Raji (cell line): ENCODE measurements around the gene GPR143.

Experiments
- POLR2A ChIP-seq: IDR thresholded peaks from 2 replicates; pipeline ENCODE4 v1.6.1; 2011; ENCODE audit warnings: low read depth, low read length, control low read depth; ENCODE audit not compliant: insufficient read depth

GPR143 gene

GRCh38 chrX:9765737-9766097 is at the start of gene GPR143:
TSS of gene GPR143 (minus strand) at chrX:9765847. CDS start at chrX:9765817, 30 bp downstream.
- TF ChIP-seq POLR2A, result no peak

- no peak for TF ChIP-seq POLR2A
Measured at GRCh38 chrX:9807355-9808182, 41.9 kb upstream of the GPR143 start.

- no peak for TF ChIP-seq POLR2A
Measured at GRCh38 chrX:9805956-9806355, 40.3 kb upstream of the GPR143 start.

- TF ChIP-seq POLR2A, result no peak
Measured at GRCh38 chrX:9804444-9804843, 38.8 kb upstream of the GPR143 start.

GRCh38 chrX:9802737-9803136 is 37.1 kb upstream of the GPR143 start:
- no peak for TF ChIP-seq POLR2A

GRCh38 chrX:9797384-9798360 is 32.0 kb upstream of the GPR143 start:
- no peak for TF ChIP-seq POLR2A

- TF ChIP-seq POLR2A, result no peak
Measured at GRCh38 chrX:9794495-9794894, 28.8 kb upstream of the GPR143 start.

GRCh38 chrX:9790866-9791265 is 25.2 kb upstream of the GPR143 start:
- TF ChIP-seq POLR2A, result no peak

GRCh38 chrX:9789555-9789954 is 23.9 kb upstream of the GPR143 start:
- no peak for TF ChIP-seq POLR2A

GRCh38 chrX:9788911-9789310 is 23.3 kb upstream of the GPR143 start:
- no peak for TF ChIP-seq POLR2A

GRCh38 chrX:9786798-9787635 is 21.4 kb upstream of the GPR143 start:
- TF ChIP-seq POLR2A, result no peak

- TF ChIP-seq POLR2A, result no peak
Measured at GRCh38 chrX:9785944-9786797, 20.5 kb upstream of the GPR143 start, which contains the start of gene SHROOM2. TSS of gene SHROOM2 (plus strand) at chrX:9786429. CDS start at chrX:9786546, 117 bp downstream.

GRCh38 chrX:9785254-9785943 is 19.8 kb upstream of the GPR143 start:
- no peak for TF ChIP-seq POLR2A
